NCI-H2081 (cell line): Measurements from ENCODE around the gene NCF2.

Experiments
- DNase-seq, 2 experiments: peaks; one replicate each; lab custom pipeline; 2025; lab: John Stamatoyannopoulos, UW

The NCF2 gene

DNA sequence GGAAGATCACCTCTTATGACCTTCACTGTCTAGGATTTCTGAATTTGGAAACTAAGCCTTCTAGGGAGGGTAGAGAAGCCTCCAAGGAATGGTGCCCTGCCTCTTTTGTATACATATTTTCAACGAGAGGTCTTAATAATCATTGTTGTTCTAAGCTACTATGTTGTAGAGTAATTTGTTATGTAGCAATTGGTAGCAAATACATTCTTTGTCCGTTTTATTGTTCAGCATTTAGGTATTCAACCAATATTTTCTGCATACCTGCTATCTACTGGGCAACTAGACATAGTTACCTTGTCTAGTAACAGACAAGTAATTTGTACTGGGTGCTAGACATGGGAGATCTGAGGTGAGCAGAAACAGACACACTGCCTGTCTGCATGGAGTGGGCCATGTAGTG, 20.8 kb upstream of the NCF2 start:
- DNase-seq = no peak

DNA sequence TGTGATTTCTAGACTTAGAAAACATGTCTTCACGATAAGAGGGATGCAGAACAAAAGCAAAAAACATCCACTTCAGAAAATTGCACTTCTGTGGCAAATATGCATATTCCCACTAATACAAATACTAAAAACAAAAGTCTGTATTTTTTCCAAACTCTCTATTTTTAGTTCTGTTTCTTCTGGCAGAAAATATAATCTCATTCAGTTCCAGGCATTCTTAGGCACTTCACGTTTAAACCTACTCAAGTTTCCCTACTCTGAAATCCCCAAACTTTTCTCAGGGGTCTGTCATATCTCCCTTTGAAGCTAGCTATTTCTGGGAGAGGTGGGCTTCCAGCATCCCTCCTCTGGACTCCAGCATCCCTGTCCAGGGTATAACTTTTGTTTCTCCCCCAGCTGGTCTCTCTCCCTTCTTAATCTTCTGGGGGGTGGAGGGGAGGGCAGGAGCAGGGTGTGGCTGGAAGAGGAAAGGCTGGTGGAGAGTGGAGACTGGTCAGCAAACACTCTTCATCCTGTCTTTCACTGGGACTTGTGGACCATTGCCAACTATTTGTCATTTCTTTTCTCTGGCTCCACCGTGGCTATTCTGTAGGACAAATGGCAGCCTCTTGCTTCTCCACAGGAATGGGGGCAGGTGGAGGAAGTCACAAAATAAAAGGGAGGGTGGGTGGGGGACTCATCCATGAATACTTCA, 19.6 kb upstream of the NCF2 start:
- DNase-seq = peak; percentile 42 to 53

DNA sequence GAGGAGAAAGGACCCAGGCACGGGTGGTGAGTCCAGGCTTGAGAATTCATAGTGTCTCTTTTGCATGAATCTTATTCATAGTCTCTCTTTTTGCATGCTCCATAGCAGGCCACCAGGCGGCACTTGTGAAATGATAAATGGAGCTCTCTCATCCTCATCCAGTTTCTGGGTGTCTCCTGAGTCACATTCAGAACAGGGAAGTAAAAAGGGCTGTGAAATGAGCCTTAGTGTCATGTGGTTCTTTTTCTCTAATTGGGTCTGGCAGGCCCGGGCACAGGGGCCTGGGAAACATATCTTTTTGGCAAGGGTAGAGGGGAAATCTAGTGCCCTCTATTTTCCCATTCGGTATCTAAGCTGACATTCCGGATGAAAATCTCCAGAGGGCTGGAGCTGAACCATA, 19.1 kb upstream of the NCF2 start:
- peak in 1 of 2 experiments; percentile 19 for DNase-seq

DNA sequence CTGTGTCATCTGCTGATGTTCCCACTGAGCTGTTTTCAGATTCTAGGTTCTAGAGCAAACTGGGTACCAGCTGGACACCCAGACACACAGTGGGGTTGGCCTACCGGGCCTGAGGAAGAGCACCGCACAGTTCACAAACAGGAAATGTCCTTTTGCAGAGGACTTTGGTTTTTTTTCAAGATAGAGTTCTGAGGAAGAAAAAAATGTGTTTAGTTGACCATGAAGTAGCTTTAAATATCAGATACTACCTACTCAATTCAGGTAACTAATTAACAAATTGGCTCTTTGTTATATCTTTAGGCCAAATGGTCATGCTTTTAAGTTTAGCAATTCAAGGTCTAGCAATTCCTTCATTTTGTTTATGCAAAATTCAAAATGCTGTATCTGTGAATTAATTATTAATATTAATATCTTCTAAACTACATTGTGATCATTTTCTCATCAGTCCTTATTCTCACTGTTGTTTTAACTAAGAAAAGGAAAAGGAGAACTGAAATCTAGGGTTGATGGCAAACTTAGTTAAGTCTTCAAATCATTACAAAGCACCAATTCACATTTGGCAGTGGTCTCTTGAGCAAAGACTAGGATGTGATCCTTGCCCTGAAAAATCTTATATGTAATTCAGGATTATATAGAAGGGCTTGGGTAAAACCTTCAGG, 17.2 kb upstream of the NCF2 start:
- DNase-seq = no peak

GRCh38 chr1:183605904-183606303, 15.6 kb upstream of the NCF2 start:
- DNase-seq = no peak

GRCh38 chr1:183604815-183605214, 14.6 kb upstream of the NCF2 start:
- no peak for DNase-seq

- no peak for DNase-seq
Measured at GRCh38 chr1:183604038-183604808, 14.0 kb upstream of the NCF2 start.

- DNase-seq = no peak
Measured at GRCh38 chr1:183602510-183602909, 12.3 kb upstream of the NCF2 start.

DNA sequence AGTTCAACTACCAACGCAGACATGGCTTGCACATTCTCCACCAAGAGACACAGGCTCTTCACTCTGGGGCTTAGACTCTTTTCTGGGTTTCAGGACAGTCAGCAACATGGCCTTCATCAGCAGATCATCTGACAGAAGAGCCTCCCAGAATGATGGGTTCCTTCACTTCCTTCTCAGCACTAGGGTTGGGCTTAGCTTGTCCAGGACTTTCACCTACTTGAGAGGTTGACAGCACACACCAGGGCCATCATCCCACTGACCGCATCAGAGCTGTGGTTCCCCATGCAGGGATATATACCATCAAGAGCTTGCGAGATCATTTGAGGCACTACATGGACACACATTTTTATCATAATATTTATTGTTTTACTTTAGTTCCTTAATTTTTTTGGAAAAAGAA, 10.4 kb upstream of the NCF2 start:
- no peak for DNase-seq

DNA sequence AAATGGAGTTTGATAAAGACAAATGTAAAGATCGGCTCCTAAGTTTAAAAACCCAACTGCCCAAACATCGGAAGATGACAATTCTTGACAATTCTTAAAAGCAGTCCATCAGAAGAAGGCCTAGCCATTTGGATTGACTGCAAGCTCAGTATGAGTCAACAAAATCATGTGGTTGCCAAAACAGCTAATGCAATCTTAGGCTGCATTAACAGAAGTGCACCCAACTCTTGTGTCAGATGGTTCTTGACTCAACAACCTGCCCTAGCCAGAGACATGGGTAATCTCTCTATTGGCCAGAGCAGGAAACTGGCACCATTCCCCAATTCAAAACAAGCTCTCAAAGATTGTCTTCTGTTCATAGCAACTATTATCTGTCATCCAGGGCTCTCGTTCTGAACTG, 9.9 kb upstream of the NCF2 start:
- no peak for DNase-seq

- DNase-seq = no peak
Measured at GRCh38 chr1:183598386-183598785, 8.1 kb upstream of the NCF2 start.

GRCh38 chr1:183597656-183598347, 7.5 kb upstream of the NCF2 start:
- DNase-seq = no peak

DNA sequence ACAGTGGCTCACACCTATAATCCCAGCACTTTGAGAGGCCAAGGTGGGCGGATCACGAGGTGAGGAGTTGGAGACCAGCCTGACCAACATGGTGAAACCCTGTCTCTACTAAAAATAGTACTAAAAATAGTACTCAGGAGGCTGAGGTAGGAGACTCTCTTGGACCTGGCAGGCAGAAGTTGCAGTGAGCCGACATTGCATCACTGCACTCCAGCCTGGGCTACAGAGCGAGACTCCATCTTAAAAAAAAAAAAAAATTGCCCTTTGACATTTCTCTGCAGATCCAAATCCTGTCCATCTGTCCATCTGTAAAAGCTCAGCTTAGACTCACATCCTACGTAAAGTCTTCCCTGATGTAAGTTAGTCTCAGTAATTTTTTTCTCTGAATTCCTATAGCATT, 6.2 kb upstream of the NCF2 start:
- no peak for DNase-seq

GRCh38 chr1:183595537-183595936, 5.3 kb upstream of the NCF2 start:
- no peak for DNase-seq

DNA sequence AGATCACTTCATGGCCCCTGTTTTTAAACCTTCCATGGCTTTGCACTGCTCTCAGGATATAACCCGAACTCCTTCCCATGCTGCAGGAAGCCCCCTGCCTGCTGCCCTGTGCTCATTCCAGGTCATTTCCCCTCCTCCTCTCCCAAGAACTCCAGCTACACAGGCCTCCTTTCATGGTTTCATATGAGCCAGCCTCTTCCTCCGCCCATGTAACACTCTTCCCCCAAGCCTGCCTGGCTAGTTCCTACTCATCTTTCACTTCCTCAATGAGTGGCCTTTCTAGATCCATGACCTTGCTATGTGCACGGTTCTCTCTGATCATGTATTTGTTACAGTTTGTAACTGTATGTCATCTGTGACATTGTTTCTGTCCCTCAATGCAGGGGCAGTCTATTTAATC, 3.1 kb upstream of the NCF2 start:
- DNase-seq = no peak

GRCh38 chr1:183592733-183593132, 2.5 kb upstream of the NCF2 start:
- no peak for DNase-seq

- DNase-seq = no peak
Measured at GRCh38 chr1:183589874-183590243, 400 bp downstream of the NCF2 start.

- no peak for DNase-seq
Measured at GRCh38 chr1:183589384-183589783, 875 bp downstream of the NCF2 start.

- DNase-seq = no peak
Measured at GRCh38 chr1:183588827-183589226, 1.4 kb downstream of the NCF2 start.

DNA sequence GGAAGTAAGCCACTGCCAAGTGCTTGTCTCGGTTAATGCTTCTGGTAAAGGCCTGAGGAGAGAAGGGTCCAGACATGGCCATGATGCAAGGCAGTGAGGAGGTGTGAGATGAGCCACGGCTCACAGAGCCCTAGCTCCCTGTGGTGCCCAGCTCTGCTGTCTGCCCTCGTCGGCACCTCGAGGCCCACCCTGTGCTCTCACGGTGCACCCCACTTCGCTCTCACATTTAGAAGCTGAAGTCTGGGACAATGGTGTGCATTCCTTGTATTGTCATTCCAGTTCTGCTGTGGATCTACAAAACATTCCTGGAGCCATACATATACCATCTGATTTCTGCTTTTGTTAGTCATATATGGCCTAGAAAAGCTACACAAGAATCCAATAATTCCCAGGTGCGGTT, 3.3 kb downstream of the NCF2 start:
- no peak for DNase-seq

- DNase-seq = no peak
Measured at GRCh38 chr1:183586455-183586854, 3.8 kb downstream of the NCF2 start.

GRCh38 chr1:183585038-183585437, 5.2 kb downstream of the NCF2 start:
- no peak for DNase-seq

DNA sequence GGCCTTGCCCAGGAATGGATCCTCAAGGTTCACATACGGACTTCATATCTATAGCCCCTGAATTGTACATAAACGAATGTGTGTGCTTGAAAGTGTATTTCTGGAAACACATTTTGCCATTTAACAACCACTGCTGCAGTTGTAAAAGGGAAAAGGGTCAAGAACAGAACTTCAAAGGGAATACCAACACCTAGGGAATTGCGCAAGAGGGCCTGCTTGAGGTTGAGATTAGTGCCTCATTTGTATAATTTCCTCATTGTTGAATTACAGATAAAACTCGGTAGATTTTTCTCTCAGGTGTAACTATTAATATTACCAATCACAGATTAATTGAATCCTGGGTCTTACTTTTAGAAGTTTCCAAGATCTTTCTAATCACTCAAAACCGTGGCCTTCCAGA, 6.1 kb downstream of the NCF2 start:
- no peak for DNase-seq
